Measurements from ENCODE around the gene GZMM.
A peak's percentile ranks its signal among the peaks of the same experiment; 100 is the strongest.

Gene GZMM

DNA sequence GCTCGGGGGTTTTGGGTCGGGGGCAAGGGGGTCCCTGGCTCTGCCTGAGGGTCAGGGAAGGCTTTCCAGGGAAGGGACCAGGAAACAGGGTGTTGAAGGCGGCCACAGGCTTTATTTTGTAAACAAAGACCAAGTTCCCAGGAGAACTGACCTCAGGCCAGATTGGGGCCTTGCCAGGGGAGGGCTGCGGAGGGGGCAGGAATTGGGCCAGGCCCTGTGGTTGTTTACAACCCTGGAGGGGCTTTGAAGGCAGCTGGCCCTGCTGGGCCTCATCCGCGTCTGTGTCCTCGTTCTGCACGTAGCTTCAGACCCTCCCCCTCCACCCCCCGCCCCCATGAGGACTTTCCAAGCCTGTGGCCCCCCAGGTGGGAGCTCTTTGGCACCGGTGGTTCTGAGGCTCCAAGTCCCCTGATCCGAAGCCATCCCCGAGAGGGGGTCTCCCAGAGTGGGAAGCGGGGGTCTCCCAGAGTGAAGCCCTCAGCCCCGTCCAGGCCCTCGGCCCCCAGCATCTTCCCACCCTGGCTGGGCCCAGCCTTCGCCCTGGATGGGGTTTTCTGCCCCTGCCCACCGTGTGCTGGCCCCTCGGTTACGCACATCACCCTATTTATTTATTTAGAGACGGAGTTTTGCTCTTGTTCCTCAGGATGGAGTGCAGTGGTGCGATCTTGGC is 15.1 kb downstream of the GZMM start:
- DNase-seq, result peak in 16 of 56 donors; percentile 10 to 64 (median 29)

DNA sequence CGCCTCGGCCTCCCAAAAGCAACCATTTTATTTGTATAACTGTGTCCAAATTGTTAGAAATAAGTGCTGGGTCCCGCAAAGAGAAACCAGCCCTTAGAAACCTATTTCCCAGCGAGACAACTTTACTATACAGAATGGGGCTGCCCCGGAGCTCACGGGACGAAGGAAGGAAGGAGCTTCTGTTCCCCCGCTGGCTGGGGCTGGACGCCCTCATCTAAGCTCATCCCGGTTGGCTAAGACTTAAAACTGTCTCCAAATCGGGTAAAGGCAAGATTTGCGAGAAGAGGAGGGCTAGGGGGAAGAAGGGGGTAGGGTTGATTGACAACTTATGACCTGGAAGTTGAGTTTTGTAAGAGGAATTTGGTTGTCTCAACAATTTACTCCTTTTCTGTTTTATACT is 16.3 kb downstream of the GZMM start:
- no peak for DNase-seq

GRCh38 chr19:566403-566802 is 22.6 kb downstream of the GZMM start:
- no peak for DNase-seq

- no peak for DNase-seq
Observed at GRCh38 chr19:566844-567243, 23.0 kb downstream of the GZMM start.

DNA sequence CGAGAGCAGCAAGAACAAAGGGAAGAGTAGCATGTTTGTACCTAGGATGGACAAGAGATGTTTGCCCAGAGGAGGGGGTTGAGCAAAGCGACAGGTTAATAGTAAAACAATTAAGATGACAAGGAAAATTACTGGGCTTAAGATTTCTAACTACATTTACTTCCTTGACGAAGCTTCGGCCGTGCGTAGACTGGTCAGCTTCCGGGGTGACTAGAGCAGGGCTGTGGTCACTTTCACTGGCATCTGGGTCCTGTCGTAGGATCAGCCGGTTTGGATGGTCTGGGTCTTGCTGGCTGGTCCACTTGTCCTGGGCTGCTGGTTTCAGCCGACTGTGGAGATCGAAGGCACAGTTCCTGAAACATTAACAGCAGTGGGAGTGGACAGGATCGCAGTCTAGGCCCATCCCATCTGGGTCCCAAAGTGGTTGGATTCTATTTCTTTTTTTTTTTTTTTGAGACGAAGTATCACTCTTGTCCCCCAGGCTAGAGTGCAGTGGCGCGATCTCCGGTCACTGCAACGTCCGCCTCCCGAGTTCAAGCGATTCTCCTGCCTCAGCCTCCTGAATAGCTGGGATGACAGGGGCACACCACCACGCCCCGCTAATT is 23.5 kb downstream of the GZMM start:
- DNase-seq, result no peak

GRCh38 chr19:570251-570686 is 26.4 kb downstream of the GZMM start:
- no peak for DNase-seq

DNA sequence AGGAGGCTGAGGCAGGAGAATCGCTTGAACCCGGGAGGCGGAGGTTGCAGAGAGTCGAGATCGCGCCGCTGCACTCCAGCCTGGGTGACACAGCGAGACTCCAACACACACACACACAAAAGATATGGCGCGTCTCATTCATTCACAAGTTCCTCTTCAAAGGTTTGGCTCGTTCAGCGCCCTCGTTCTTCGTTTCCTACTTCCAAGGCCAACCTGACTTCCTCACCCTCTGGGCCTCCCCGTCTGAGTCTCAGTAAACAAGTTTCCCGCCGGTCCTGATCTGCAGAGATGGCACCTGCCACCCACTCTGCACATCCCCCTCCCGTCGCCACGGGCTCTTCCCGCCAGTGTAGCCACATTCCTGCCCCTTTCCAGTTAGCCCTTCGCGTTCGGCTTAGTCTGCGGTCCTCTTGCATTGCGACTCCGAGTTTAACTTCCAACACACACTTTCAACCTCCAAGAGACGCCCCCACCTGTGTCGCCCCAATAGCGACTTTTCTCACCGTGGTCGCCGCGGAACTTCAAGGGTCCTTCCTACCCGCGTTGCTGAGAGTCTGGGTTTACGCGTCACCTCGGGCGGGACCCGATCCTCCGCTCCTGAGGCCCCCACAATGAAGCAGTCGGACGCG is 27.2 kb downstream of the GZMM start:
- DNase-seq, result peak in 1 of 56 donors; percentile 16

DNA sequence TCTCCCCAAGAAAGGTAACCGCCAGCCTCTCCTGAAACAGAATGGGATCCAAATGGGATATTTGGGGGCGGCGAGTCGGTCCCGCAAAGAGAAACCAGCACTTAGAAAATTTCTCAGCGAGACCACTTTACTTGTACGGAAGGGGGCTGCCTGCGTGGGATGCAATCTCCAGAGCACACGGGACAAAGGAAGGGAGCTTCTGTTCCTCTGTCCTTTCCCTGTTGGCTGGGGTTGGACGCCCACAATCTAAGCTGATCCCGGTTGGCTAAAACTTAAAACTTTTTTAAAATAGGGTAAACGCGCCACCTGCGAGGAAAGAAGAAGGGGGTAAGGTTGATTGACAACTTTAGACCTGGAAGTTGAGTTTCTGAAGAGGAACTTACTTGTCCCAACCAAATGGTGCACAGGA is 27.7 kb downstream of the GZMM start:
- DNase-seq, result no peak

DNA sequence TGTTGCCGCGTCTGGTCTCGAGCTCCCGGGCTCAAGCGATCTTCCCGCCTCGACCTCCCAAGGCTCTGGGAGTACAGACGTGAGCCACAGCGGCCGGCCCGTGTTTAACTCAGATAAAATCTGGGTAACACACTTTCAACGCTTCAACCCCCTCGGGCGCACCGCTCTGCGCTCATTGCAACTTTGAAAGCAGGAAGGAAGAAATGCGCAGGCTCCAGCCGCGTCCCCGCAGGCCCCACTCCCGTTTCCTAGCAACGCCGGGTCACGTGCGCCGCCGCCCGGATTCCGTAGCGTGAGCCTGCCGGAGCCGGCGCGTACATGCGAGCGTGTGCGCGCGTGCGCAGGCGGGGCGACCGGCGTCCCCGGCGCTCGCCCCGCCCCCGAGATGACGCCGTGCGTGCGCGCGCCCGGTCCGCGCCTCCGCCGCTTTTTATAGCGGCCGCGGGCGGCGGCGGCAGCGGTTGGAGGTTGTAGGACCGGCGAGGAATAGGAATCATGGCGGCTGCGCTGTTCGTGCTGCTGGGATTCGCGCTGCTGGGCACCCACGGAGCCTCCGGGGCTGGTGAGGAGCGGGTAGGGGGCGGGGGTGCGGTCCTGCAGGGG is 28.4 kb downstream of the GZMM start, which contains the start of gene BSG:
BSG (plus strand) TSS at position 457 of the 603 bp plus-strand sequence; CDS start at position 496, 39 bp downstream.
- DNase-seq, result peak; percentile 58 to 98 (median 94)

DNA sequence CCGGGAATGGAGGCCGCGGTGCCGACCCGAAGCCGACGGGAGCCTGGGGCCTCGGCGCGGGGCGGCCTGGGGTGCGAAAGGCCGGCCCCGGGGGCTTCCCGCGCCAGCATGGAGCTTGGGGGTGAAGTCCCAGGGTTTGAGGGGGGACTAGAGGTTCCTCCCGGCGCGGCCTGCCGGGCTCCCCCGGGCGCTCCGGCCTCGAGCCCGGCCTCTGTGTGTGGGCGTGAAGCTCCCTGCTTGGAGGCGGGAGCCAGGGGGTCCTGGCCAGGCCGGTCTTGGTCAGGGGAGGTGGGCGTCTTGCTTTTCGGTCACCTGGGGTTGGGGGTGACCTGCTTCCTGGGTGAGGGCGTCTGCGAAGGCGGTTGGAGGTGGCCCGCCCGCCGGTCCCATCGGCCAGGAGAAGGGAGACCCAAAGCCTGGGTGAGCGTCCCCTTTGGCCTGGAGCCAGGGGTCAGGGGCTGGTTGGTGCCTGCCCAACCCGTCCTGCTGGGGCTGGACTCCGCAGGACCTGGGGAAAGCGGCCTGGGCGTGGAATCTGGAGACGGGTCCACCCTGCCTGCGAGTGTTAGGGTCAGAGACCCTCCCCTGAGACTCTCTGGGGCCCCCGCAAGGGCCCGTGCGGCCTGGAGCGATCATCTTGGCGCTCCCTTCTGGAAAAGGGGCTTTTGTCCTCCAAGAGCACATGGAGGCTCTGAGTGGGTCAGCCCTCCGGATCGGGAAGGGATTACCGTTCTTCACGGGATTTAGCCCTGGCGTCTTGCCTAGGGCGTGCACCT is 29.1 kb downstream of the GZMM start:
- DNase-seq, result peak in 12 of 56 donors; percentile 20 to 67 (median 49)

DNA sequence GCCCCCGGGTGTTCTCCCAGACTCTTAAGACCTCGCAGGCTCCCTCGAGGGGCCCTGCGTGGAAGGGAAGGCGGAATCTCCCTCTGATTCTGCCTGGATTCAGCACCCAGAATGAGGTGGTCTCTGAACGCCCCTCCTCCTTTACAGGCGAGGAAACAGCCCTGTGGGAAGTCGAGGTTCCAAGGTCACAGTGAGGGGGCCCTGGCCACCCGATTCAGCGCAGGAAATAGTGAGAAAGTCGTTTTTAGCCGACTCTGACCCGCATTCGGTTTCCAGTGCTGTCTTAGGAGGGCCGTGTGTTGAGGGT is 29.6 kb downstream of the GZMM start:
- no peak for DNase-seq

DNA sequence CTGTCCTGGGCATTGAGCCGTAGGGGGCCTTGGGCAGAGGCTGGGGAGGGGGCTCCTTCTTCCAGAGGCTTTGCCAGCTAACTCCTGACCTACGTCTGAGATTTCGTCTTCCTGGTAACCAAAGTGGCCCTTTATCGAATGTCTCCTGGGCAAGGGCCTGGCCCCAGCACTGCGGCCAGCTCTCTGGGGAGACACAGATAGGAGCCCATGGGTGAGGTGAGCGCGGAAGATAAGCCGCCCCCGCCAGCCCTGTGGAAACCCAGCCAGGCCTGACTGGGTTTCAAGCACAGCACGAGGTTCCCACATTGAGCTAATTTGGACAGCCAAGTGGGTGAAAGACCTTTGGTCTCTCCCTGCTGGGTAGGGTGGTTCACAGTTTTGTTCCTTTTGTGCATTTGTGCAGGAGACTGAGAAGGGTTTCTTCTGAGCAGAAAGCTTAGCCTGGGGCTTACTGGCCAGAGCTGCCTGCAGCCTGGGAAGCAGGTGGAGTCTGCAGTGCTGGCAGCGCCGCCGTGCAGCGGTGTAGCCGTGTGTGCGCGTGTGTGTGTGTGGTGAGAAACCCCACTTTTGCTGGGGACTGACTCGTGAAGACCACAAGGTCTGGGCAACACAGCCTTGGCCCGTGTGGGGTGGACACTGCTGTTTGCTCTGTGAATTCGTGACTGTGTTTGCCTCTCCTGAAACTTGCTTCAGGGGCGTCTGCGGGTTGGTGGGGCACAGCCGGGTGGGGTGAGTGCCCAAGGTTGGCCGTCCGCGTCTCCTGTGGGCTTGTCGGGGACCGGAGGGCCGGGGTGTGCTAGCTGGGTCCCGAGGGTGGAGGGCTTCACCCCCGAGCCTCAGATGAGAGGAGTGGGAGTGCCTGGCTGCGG is 31.0 kb downstream of the GZMM start:
- DNase-seq, result peak in 25 of 56 donors; percentile 20 to 70 (median 40)

DNA sequence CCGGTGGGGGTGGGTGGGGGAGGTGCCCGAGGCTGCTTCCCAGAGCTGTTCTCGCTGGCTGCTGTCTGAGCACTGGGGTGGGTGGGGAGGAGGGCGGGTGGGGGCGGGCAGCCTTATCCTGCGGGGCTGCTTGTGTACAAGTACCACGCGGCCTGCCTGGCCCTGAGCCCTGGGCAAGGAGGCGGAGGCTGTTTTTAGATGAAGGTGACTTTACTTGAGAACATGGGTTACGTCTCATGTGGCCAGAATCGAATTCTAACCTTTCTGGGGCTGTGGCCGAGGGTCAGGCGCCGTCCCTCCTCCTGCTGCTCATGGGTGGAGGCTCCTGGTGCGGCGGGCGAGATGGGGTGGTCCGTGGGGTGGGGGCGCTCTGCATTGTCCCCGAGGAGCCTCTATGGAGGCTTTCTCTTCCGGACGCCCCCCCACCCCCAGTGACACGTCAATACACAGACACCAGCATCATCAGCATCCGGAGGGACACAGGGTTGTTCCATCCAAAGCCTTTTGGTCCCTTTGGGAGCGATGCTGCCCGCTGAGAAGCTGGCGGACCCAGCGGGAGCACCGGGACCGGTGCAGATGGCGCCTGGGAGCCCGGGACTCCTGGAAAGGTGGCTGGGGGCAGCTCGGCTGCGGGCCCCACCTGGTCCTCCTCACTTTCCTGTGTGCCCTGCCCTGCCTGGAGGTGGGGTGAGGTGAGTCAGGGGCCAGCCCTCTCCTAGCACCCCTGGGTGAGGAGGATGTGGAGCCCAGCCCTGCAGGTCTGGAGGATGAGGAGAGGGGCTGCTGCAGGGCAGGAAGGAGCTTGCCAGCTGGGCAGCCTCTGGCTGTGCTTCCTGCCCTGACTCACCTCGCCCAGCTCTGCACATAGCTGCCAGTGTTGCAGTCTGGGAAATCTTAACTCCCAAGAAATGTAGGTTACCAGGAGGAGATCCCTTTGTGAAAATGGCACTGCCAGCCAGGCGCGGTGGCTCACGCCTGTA is 32.0 kb downstream of the GZMM start:
- DNase-seq, result peak in 32 of 56 donors; percentile 10 to 72 (median 40)

DNA sequence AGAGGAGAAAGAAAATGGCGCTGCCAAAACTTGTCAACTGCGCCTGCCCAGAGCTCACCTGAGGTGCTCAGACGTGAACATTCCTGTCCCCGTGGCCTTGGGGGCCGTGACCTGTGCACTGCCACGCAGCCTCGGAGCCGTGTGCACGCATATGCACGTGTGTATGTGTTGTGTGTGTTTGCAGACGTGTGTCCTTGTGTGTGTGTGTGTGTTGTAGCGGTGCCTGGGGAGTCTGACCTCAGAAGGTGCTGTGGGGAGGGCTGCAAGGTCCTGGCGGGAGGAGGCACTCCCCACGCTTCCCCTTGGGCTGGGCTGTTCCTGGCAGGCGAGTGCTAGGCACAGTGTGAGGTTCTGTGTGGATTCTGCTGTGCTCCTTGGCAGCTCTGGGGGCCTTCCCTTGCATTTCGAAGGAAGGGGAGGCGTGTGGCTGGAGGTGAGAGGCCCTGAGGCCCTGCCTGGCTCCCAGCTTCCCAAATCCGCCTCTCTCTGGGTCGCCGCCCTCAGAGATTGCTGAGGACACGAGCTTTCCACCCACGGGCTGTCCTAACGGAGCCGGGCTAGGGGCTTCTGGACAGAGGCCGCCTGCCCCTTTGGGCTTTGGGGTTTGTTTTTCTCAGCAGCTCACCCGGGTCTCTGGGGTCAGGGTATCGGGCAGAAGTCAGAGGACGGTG is 33.0 kb downstream of the GZMM start:
- DNase-seq, result no peak

GRCh38 chr19:577439-578392 is 33.9 kb downstream of the GZMM start:
- DNase-seq, result no peak

- no peak for DNase-seq
Observed at GRCh38 chr19:579111-579841, 35.4 kb downstream of the GZMM start.

- no peak for DNase-seq
Observed at GRCh38 chr19:579842-580155, 35.9 kb downstream of the GZMM start.
